SK-N-MC (cell line): ENCODE measurements around the gene KRTAP10-4.
"Not testable (repeated sequence)": the region's sequence is repeated elsewhere in the genome, so short reads cannot be mapped to it uniquely, and the experiment has no call there.

Experiments
- EZH2 ChIP-seq: fragments of 200-600 bp; sonication (generic); IDR thresholded peaks from one replicate; pipeline ENCODE4 v1.6.1; 2017; ENCODE audit warnings: antibody characterized with exemption
- POLR2AphosphoS5 ChIP-seq: IDR thresholded peaks from 2 replicates; pipeline ENCODE4 v1.6.1; 2012; ENCODE audit warnings: mild to moderate bottlenecking, low read depth, low read length, borderline replicate concordance

- TF ChIP-seq EZH2, POLR2AphosphoS5: not testable (repeated sequence)
These were observed 27.6 kb downstream of the KRTAP10-4 start for GRCh38 chr21:44601091-44601490.
